ENCODE data around the gene G6PC2.

- TF ChIP-seq CTCF (IDR thresholded peaks at IDR 0.05) (no peak), POLR2A (IDR thresholded peaks at IDR 0.05) (no peak)
Measured at GRCh38 chr2:168889635-168890005, 11.5 kb upstream of the G6PC2 start.
